MCF 10A (cell line): ENCODE data around the gene ROR1. TPM values are rescaled to one million over a fixed set of nuclear protein-coding genes. Genes with fewer than 3 reads are reported as not detected.

ENCODE experiments used
- BruUV-seq: library from RNA; stranded (reverse); fragments of 400-500 nt; replicated peaks from 2 replicates; lab custom pipeline; 2021; lab: Mats Ljungman, UMichigan
- CTCF ChIA-PET: fragments of 300-600 bp; sonication (Branson Sonifier 250); formaldehyde crosslinking; extraction: SDS; loops from one replicate; lab custom pipeline; 2021; ENCODE audit warnings: antibody characterized with exemption, inconsistent platforms; lab: Yijun Ruan, JAX
- POLR2A ChIA-PET: fragments of 300-600, 350-650 bp; sonication (Branson Sonifier 250); formaldehyde crosslinking; extraction: SDS; loops from one replicate; lab custom pipeline; 2020; ENCODE audit warnings: antibody characterized with exemption, inconsistent platforms; lab: Yijun Ruan, JAX
- DNase-seq: peaks from one replicate; pipeline ENCODE4 v3.0.0-alpha.2; 2018; ENCODE audit not compliant: unreplicated experiment
- H3K27ac Mint-ChIP-seq: one replicate; pipeline ENCODE4 v1.8.0; 2022; ENCODE audit warnings: mild to moderate bottlenecking, low read depth, mixed read lengths; ENCODE audit not compliant: unreplicated experiment
- H3K27me3 Mint-ChIP-seq: one replicate; pipeline ENCODE4 v1.8.0; 2022; ENCODE audit warnings: mixed read lengths; ENCODE audit not compliant: insufficient read depth, unreplicated experiment
- H3K36me3 Mint-ChIP-seq: one replicate; pipeline ENCODE4 v1.8.0; 2022; ENCODE audit warnings: mild to moderate bottlenecking, moderate library complexity, mixed read lengths; ENCODE audit not compliant: insufficient read depth, unreplicated experiment
- H3K4me1 Mint-ChIP-seq: one replicate; pipeline ENCODE4 v1.8.0; 2022; ENCODE audit warnings: mixed read lengths; ENCODE audit not compliant: insufficient read depth, unreplicated experiment
- H3K4me3 Mint-ChIP-seq: one replicate; pipeline ENCODE4 v1.8.0; 2022; ENCODE audit warnings: mild to moderate bottlenecking, moderate library complexity, mixed read lengths; ENCODE audit not compliant: unreplicated experiment
- H3K9me3 Mint-ChIP-seq: one replicate; pipeline ENCODE4 v1.8.0; 2022; ENCODE audit warnings: mixed read lengths; ENCODE audit not compliant: unreplicated experiment
- intact Hi-C: fragments of 100-400 bp; cut with micrococcal nuclease; formaldehyde crosslinking; loops from 2 replicates; pipeline ENCODE4 v1.14.1; 2022
- total RNA-seq: library from RNA; stranded (reverse); gene quantifications from 2 replicates; pipeline ENCODE4 v1.2.3, GENCODE V29; 2022
- TF ChIP-seq, protein P1 (sequence below): fragments of 200-600 bp; IDR thresholded peaks from one replicate; pipeline ENCODE4 v1.8.0; 2022; ENCODE audit warnings: antibody characterized with exemption, mild to moderate bottlenecking; ENCODE audit not compliant: unreplicated experiment

Gene ROR1
- total RNA-seq, 1 experiment from 2014 or later, result 4.6 TPM

DNA sequence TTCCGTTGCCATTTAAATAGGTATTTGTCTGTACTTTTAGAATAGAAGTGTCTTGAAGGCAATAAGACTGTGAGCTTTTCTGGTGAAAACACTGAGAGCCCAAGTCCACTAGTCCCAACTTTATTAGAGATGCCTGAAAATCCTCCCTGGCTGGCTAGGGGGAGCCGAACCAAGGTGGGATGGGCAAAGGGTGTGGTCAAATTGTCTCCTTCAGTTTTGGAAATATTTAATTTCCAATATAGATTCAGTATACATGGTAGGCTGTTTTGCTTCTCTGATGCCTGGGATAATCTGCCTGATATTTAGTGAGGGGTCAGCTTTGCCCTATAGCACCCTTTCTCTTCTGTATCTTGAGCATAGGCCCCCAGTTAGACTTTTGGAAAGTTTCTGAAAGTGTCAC lies 3.5 kb downstream of the ROR1 start:
- peaks cover 5% of the 10 kb centered on the region for H3K36me3 Mint-ChIP-seq
- CTCF ChIA-PET, result interaction anchor here (0.7 to 1.6 kb wide), 8 partner anchors 75 to 1388 kb away, joined by 3 to 10 read pairs (median 4); no protein-coding TSS in a partner anchor
- peaks cover 16% of the 10 kb centered on the region for H3K4me1 Mint-ChIP-seq
- intact Hi-C loops, result loop anchor here (5.0 to 10.0 kb wide), 2 partner anchors 160 to 268 kb away; no protein-coding TSS in a partner anchor
- no TSS peak for BruUV-seq
- H3K4me3 Mint-ChIP-seq, result no peak overlapping the region
- DNase-seq, result no peak
- no peaks in the 10 kb centered on the region for H3K27me3 Mint-ChIP-seq
- no peaks in the 10 kb centered on the region for H3K9me3 Mint-ChIP-seq
- TF ChIP-seq, protein P1, sequence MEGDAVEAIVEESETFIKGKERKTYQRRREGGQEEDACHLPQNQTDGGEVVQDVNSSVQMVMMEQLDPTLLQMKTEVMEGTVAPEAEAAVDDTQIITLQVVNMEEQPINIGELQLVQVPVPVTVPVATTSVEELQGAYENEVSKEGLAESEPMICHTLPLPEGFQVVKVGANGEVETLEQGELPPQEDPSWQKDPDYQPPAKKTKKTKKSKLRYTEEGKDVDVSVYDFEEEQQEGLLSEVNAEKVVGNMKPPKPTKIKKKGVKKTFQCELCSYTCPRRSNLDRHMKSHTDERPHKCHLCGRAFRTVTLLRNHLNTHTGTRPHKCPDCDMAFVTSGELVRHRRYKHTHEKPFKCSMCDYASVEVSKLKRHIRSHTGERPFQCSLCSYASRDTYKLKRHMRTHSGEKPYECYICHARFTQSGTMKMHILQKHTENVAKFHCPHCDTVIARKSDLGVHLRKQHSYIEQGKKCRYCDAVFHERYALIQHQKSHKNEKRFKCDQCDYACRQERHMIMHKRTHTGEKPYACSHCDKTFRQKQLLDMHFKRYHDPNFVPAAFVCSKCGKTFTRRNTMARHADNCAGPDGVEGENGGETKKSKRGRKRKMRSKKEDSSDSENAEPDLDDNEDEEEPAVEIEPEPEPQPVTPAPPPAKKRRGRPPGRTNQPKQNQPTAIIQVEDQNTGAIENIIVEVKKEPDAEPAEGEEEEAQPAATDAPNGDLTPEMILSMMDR, result no peak
- POLR2A ChIA-PET, result interaction anchor here (0.6 to 2.6 kb wide), 7 partner anchors 45 to 359 kb away, joined by 3 to 18 read pairs (median 5); no protein-coding TSS in a partner anchor
- no peak overlapping the region for H3K27ac Mint-ChIP-seq

DNA sequence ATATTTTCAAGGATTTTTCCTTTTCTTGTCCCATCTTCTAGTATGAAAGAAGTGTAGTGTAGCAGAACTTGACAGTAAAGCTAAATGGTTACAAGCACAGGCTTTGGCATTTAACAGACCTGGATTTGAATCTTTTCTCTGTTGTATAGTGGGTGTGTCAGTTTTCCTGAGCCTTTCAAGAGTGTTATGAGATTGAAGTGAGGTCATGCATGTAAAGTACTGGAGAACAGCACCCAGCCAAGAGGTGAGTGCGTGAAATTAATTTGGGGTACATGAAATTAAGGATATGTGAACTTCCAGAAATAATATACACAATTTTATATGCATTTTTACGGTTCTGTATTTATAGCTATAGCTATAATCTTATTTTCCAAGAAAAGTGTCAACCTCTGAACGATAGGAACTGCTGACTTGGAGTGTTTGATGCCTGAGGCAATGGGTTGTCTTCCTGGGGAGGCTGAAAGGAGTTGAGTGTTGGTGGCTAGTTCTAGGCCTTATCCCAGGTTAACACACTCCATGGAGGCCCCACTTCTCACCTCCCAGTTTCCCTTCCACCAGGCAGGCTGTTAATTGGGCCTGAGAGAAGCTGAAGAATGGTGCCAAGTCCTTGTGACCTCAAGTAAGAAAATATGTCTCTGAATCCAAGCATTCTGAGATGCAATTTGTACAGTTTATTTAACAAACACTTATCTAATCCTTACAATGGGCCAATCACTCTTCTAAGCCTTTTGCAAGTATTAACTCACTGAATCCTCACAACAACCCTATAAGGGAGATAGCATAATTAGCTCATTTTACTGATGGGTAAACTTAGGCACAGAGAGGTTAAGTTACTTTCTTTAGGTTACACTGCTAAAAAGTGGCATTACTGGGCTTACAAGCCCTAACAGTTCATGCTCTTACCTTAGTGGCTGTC lies 4.4 kb downstream of the ROR1 start:
- H3K4me1 Mint-ChIP-seq, result peaks cover 12% of the 10 kb centered on the region
- no peaks in the 10 kb centered on the region for H3K9me3 Mint-ChIP-seq
- no TSS peak for BruUV-seq
- no peak for DNase-seq
- intact Hi-C loops, result loop anchor here (5.0 to 10.0 kb wide), 2 partner anchors 159 to 267 kb away; no protein-coding TSS in a partner anchor
- no peak overlapping the region for H3K4me3 Mint-ChIP-seq
- peaks cover 5% of the 10 kb centered on the region for H3K36me3 Mint-ChIP-seq
- TF ChIP-seq, protein P1, result no peak
- ChIA-PET CTCF (interaction anchor here (0.6 to 2.2 kb wide), 12 partner anchors 38 to 1389 kb away, joined by 3 to 16 read pairs (median 4); no protein-coding TSS in a partner anchor), POLR2A (interaction anchor here (0.7 to 1.2 kb wide), 3 partner anchors 48 to 359 kb away, joined by 3 to 5 read pairs (median 4); no protein-coding TSS in a partner anchor)
- no peak overlapping the region for H3K27ac Mint-ChIP-seq
- H3K27me3 Mint-ChIP-seq, result no peaks in the 10 kb centered on the region

DNA sequence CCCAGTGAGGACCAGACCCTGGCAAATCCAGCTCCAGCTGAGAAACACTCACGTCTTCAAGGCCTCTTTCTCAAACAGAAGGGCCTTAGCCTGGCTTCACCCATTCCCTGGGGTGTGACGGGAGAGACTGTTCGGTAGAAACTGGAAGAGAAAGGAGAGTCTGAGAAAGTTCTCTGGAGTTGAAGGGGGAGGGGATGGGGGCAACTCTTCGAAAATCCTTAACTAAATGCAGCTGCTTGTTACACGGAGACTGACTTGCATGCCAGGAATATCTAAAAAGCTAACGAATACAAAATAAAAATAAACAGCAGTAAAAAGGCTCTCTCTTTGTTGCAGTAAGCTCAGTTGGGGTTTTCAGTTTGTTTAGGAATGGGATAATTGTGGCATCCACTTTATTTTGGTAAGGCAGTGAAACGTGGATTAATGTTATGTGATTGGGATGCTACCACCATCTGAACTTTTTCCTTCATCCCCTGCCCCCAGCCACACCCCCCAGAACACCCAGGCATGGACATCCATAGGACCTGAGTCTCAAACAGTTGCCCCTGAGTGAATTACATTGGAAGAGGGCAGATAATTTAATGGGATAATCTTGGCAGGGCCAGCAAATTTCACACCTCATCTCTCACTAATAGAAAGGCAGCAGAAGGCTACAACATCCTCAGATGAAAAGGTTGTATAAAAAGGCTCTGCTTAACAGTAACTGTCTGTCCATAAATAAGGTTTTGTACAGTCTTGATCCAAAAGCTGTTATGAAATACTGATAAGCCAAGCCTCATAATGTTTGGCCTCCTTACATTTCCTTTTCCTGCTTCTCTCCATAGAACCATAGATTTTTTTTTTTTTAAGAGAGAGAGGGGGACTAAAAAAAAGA lies 5.8 kb downstream of the ROR1 start:
- intact Hi-C loops, result loop anchor here (5.0 to 10.0 kb wide), 2 partner anchors 158 to 265 kb away; no protein-coding TSS in a partner anchor
- peaks cover 9% of the 10 kb centered on the region for H3K4me1 Mint-ChIP-seq
- DNase-seq, result no peak
- CTCF ChIA-PET, result interaction anchor here (0.6 to 2.2 kb wide), 7 partner anchors 15 to 453 kb away, joined by 3 to 16 read pairs (median 4); no protein-coding TSS in a partner anchor
- no TSS peak for BruUV-seq
- H3K9me3 Mint-ChIP-seq, result no peaks in the 10 kb centered on the region
- no peak overlapping the region for H3K27ac Mint-ChIP-seq
- no peak overlapping the region for H3K4me3 Mint-ChIP-seq
- H3K36me3 Mint-ChIP-seq, result peaks cover 5% of the 10 kb centered on the region
- POLR2A ChIA-PET, result interaction anchor here (0.9 to 1.2 kb wide), 2 partner anchors 260 to 358 kb away, joined by 3 to 4 read pairs; no protein-coding TSS in a partner anchor
- no peaks in the 10 kb centered on the region for H3K27me3 Mint-ChIP-seq
- TF ChIP-seq, protein P1, result no peak
